ENCODE data around the gene HAUS8.

GRCh38 chr19:17118957-17119356, 43.7 kb upstream of the HAUS8 start:
- no peak for TF ChIP-seq CTCF (conservative IDR thresholded peaks at IDR 0.05; ENCODE audit: low read length)
- no peak for TF ChIP-seq EZH2phosphoT487 (IDR thresholded peaks at IDR 0.05; ENCODE audit: borderline replicate concordance, low read depth, low read length)
